ENCODE results near the gene ZNF618.
A peak's percentile ranks its signal among the peaks of the same experiment; 100 is the strongest.

Gene ZNF618

DNA sequence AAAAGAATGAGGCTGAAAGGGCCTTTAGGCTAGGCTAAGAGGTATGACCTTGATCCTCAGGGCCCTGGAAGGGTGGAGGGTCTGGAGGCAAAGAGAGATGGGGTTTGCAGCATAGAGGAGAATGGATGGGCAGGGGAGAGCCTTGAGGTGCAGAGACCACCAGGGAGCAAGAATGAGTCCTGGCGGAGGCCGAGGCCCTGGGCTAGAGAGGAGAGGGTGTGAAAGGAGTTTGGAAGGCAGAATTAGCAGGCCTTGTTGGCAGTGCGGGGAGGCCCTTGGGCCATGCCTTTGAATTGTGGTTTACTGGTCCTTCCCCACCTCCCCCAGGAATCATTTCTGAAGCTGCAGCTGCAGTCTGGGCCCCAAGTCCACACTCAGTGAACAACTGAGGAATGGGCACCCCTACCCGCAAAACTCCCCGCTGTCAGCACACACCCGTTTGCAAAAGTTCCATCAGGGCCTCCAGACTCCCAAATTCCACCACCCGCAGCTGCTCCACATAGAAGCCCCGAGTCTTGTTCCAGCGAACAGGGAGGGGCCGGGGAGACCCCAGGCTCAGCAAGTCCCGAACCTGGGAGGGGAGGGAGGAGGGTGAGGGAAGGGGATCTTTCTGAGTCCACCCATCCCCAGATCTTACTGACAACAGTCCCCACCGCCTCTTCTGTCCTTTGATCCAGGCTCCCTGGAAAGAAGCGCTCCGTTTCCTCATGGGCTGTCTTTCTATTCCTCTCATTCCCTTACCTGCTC is 220.9 kb downstream of the ZNF618 start:
- H3K9ac ChIP-seq (ENCODE audit: low read depth, low read length), result no peak overlapping the region
- no peaks in the 10 kb centered on the region for H3K36me3 ChIP-seq (ENCODE audit: control insufficient read depth, insufficient read depth, low read length)
- H3K4me1 ChIP-seq (ENCODE audit: control insufficient read depth, insufficient read depth, low read length), result no peaks in the 10 kb centered on the region
- H3K9me3 ChIP-seq (ENCODE audit: control insufficient read depth, insufficient read depth, low read length), result no peaks in the 10 kb centered on the region
- H3K27ac ChIP-seq (ENCODE audit: low read depth, low read length), result no peak overlapping the region
- H3K27me3 ChIP-seq (ENCODE audit: control insufficient read depth, insufficient read depth, low read length), result peaks cover 27% of the 10 kb centered on the region
- H3K4me3 ChIP-seq (ENCODE audit: low read depth, low read length), result peak overlapping the region; percentile 64; the same call in 1 of the 2 replicates

GRCh38 chr9:114097613-114098020 is 221.5 kb downstream of the ZNF618 start:
- Histone ChIP-seq H3K4me1 (ENCODE audit: control insufficient read depth, insufficient read depth, low read length) (no peaks in the 10 kb centered on the region), H3K4me3 (ENCODE audit: low read depth, low read length) (peak overlapping the region; percentile 64), H3K27me3 (ENCODE audit: control insufficient read depth, insufficient read depth, low read length) (peaks cover 27% of the 10 kb centered on the region), H3K9ac (ENCODE audit: low read depth, low read length) (no peak overlapping the region), H3K36me3 (ENCODE audit: control insufficient read depth, insufficient read depth, low read length) (no peaks in the 10 kb centered on the region), H3K27ac (ENCODE audit: low read depth, low read length) (no peak overlapping the region), H3K9me3 (ENCODE audit: control insufficient read depth, insufficient read depth, low read length) (no peaks in the 10 kb centered on the region)

DNA sequence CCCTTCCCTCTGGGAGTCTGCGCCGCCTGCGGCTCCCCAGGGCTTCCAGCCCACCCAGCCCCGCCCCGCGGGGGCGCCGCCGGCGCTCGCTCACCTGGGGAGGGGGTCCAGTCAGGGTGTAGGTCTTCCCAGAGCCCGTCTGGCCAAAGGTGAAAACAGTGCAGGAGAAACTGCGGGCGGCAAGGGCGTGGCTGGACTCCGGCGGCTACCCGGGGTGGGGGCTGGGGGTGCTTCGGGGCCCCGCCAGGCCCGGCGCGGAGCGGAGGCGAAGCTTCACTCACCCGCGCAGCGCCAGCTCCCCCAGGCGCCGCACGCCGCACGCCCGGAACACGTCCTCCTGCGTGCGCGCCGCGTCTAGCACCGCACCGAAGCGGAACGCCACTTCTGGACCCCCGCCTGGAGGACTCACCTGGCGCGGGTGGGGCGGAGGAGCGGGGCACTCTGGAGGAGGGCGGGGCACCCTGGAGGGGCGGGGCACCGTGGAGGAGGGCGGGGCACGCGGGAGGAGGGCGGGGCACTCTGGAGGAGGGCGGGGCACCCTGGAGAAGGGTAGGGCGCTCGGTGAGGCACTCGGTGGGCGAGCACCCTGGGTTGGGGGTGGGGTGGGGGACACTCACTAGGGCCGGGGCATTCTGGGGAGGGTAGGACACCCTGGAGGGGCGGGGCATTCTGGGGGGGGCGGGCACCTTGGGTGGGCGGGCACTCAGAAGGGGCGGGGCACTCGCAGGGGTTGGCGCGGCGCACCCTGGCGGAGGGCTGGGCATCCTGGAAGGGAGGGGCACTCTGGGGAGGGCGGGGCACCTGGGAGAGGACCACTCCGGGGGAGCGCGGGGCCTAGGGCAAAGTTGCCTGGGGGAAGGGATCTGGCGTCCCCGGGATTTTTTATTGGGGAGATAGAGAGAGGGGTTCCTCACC is 222.2 kb downstream of the ZNF618 start:
- peak overlapping the region; percentile 64 for H3K4me3 ChIP-seq (ENCODE audit: low read depth, low read length)
- no peaks in the 10 kb centered on the region for H3K4me1 ChIP-seq (ENCODE audit: control insufficient read depth, insufficient read depth, low read length)
- no peaks in the 10 kb centered on the region for H3K9me3 ChIP-seq (ENCODE audit: control insufficient read depth, insufficient read depth, low read length)
- H3K9ac ChIP-seq (ENCODE audit: low read depth, low read length), result no peak overlapping the region
- H3K27ac ChIP-seq (ENCODE audit: low read depth, low read length), result no peak overlapping the region
- H3K36me3 ChIP-seq (ENCODE audit: control insufficient read depth, insufficient read depth, low read length), result no peaks in the 10 kb centered on the region
- H3K27me3 ChIP-seq (ENCODE audit: control insufficient read depth, insufficient read depth, low read length), result peaks cover 27% of the 10 kb centered on the region

DNA sequence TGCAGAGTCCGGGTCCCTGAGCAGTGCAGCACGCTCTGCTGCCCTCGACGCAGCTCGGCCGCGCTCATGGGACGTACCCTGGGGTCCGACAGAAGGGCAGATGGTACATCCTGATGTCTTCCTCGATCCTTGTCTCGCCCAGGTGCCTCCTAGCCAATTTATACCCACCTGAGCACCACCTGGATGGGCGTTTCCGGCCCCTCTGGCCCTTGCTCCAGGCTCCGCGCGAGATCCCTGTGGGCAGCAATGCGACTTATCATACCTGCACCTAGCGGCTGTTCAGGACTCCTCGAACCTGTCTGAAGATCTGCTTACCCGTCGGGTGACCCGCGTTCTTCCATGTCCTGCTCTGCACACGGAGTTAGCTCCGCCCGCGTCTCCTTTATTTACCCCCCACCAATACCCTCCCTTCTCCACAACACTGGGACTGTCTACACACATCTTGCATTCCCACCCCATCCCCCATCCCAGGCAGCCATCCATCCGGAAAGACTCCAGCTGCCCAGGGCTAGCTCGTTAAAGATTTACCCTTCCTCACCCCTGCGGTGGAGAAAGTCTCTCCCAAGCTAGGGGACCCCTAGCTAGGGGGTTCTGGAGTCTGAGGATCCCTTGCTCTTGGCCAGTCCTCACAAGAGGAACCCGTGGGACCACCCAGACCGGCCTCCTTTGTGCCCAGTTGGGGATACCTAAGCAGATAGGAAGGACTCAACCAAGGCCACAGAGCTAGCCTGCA is 223.0 kb downstream of the ZNF618 start, which contains the start of gene KIF12:
Gene KIF12, minus strand, starts transcription at position 357 of the 733 bp plus-strand sequence. Its CDS starts 16 bp downstream, at position 341.
- H3K27ac ChIP-seq (ENCODE audit: low read depth, low read length), result no peak within 1 kb of the TSS
- H3K27me3 ChIP-seq (ENCODE audit: control insufficient read depth, insufficient read depth, low read length), result peaks cover 27% of the 10 kb centered on the region
- peak within 1 kb of the TSS; percentile 64 for H3K4me3 ChIP-seq (ENCODE audit: low read depth, low read length)

DNA sequence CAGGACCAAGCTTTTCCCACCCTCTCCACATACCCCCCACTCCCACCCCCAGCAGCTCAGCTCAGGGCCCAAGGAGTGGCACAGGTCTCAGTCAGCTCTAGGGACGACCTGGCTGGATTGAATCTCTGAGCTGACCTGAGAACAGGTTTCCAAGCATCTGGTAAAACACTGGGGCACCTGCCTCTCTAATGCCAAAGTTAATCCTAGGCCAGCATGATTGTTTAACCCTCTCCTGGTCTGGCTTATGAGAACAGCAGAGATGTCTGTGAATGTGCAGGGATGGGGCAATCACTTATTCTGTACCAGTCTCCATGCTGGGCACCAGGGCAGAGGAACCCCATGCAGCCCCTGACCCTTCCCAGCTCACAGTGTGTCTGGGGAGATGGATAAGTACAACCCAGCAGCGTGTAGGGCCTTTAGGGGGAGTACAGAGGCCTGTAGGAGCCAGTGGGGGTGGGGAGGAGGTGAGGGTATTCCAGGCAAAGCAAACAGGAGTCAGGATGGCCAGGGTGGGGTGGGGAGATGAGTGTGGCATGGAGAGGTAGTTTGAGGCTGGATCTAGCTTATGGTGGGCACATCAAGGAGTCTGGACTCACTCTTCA is 223.7 kb downstream of the ZNF618 start:
- H3K9me3 ChIP-seq (ENCODE audit: control insufficient read depth, insufficient read depth, low read length), result no peaks in the 10 kb centered on the region
- no peak overlapping the region for H3K4me3 ChIP-seq (ENCODE audit: low read depth, low read length)
- H3K9ac ChIP-seq (ENCODE audit: low read depth, low read length), result no peak overlapping the region
- no peaks in the 10 kb centered on the region for H3K4me1 ChIP-seq (ENCODE audit: control insufficient read depth, insufficient read depth, low read length)
- H3K27ac ChIP-seq (ENCODE audit: low read depth, low read length), result no peak overlapping the region
- peaks cover 28% of the 10 kb centered on the region for H3K27me3 ChIP-seq (ENCODE audit: control insufficient read depth, insufficient read depth, low read length)
- no peaks in the 10 kb centered on the region for H3K36me3 ChIP-seq (ENCODE audit: control insufficient read depth, insufficient read depth, low read length)

More for the DNA sequence above, 223.0 kb downstream of the ZNF618 start, which contains the start of gene KIF12:
- H3K9ac ChIP-seq (ENCODE audit: low read depth, low read length), result no peak within 1 kb of the TSS
- no peaks in the 10 kb centered on the region for H3K9me3 ChIP-seq (ENCODE audit: control insufficient read depth, insufficient read depth, low read length)
- no peaks in the 10 kb centered on the region for H3K36me3 ChIP-seq (ENCODE audit: control insufficient read depth, insufficient read depth, low read length)
- no peaks in the 10 kb centered on the region for H3K4me1 ChIP-seq (ENCODE audit: control insufficient read depth, insufficient read depth, low read length)

GRCh38 chr9:114100536-114100935 is 224.4 kb downstream of the ZNF618 start:
- no peaks in the 10 kb centered on the region for H3K36me3 ChIP-seq (ENCODE audit: control insufficient read depth, insufficient read depth, low read length)
- H3K9ac ChIP-seq (ENCODE audit: low read depth, low read length), result no peak overlapping the region
- H3K4me1 ChIP-seq (ENCODE audit: control insufficient read depth, insufficient read depth, low read length), result no peaks in the 10 kb centered on the region
- H3K4me3 ChIP-seq (ENCODE audit: low read depth, low read length), result no peak overlapping the region
- H3K27ac ChIP-seq (ENCODE audit: low read depth, low read length), result no peak overlapping the region
- peaks cover 35% of the 10 kb centered on the region for H3K27me3 ChIP-seq (ENCODE audit: control insufficient read depth, insufficient read depth, low read length)
- H3K9me3 ChIP-seq (ENCODE audit: control insufficient read depth, insufficient read depth, low read length), result no peaks in the 10 kb centered on the region

- Histone ChIP-seq H3K4me3 (ENCODE audit: low read depth, low read length) (no peak overlapping the region), H3K27me3 (ENCODE audit: control insufficient read depth, insufficient read depth, low read length) (peaks cover 31% of the 10 kb centered on the region), H3K9me3 (ENCODE audit: control insufficient read depth, insufficient read depth, low read length) (no peaks in the 10 kb centered on the region), H3K4me1 (ENCODE audit: control insufficient read depth, insufficient read depth, low read length) (no peaks in the 10 kb centered on the region), H3K27ac (ENCODE audit: low read depth, low read length) (no peak overlapping the region), H3K9ac (ENCODE audit: low read depth, low read length) (no peak overlapping the region), H3K36me3 (ENCODE audit: control insufficient read depth, insufficient read depth, low read length) (no peaks in the 10 kb centered on the region)
These were observed 226.4 kb downstream of the ZNF618 start for GRCh38 chr9:114102484-114102883.

DNA sequence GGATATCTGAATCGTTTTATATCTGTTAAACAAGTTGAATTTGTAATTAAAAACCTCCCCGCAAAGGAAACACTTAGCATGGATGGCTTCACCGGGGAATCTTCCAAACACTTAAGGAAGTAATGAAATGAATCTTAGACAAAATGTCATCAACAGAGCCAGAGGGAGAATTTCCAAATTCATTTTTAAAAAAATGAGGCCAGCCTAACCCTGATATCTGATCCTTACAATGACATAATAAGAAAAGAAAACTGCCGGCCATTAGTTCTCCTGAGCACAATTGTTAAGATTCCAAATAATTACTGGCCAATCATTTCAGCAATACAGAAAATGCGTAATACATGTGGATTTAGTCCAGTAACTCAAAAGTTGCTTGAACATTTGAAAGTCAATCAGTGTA is 229.1 kb downstream of the ZNF618 start:
- H3K4me1 ChIP-seq (ENCODE audit: control insufficient read depth, insufficient read depth, low read length), result peaks cover 8% of the 10 kb centered on the region; the same call in 1 of the 2 replicates
- H3K36me3 ChIP-seq (ENCODE audit: control insufficient read depth, insufficient read depth, low read length), result no peaks in the 10 kb centered on the region
- no peak overlapping the region for H3K4me3 ChIP-seq (ENCODE audit: low read depth, low read length)
- H3K27me3 ChIP-seq (ENCODE audit: control insufficient read depth, insufficient read depth, low read length), result peaks cover 26% of the 10 kb centered on the region
- no peaks in the 10 kb centered on the region for H3K9me3 ChIP-seq (ENCODE audit: control insufficient read depth, insufficient read depth, low read length)
- no peak overlapping the region for H3K9ac ChIP-seq (ENCODE audit: low read depth, low read length)
- H3K27ac ChIP-seq (ENCODE audit: low read depth, low read length), result no peak overlapping the region
